ENCODE measurements around the gene CTNNAL1. TPM values are rescaled to one million over a fixed set of nuclear protein-coding genes. Genes with fewer than 3 reads are reported as not detected.
"Not testable (repeated sequence)": the region's sequence is repeated elsewhere in the genome, so short reads cannot be mapped to it uniquely, and the experiment has no call there.

CTNNAL1 gene
- polyA plus RNA-seq, 10 donors = 22.9 to 37.8 (median 32.2) TPM

GRCh38 chr9:108994695-108995094, 18.6 kb downstream of the CTNNAL1 start:
- peak in 1 of 3 donors; percentile 44 for DNase-seq

DNA sequence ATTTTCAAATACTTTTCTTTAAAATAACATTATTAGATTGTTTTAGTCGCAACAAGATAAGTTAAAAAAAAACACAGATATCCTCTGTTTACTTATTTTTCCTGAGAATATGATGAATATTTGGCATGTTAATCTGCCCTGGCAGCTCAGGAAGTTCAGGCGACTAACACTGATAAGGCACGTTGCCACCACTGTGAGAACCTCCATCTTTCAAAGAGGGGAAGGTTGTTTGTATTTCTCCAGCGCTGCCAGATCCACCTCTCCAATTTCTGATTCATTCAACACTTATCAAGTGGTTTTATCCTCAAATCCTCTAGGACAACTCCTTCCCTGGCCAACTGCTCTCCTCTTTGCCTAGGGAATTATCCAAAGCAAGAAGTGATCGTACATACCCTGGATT, 21.8 kb downstream of the CTNNAL1 start:
- DNase-seq = no peak

DNA sequence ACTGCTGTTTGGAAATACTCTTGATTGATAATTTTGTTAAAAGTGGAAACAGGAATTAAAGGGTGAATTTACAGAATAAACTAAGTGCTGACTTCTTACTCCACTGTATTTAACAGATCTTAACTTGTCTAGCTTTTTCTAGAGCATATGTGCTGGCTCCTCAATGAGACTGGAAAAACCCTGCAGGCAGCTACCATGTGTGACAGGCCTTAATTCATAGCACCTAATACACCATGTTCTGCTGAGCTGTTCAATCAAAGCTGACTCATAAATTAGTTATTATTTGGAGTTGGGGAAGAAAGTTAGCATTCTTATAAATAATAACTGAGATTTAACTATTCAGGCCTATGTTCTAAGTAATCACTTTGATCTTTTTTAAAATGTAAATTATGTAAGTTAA, 29.4 kb downstream of the CTNNAL1 start:
- DNase-seq = no peak

- no peak for DNase-seq
These were observed 32.4 kb downstream of the CTNNAL1 start for GRCh38 chr9:108980893-108981292.

DNA sequence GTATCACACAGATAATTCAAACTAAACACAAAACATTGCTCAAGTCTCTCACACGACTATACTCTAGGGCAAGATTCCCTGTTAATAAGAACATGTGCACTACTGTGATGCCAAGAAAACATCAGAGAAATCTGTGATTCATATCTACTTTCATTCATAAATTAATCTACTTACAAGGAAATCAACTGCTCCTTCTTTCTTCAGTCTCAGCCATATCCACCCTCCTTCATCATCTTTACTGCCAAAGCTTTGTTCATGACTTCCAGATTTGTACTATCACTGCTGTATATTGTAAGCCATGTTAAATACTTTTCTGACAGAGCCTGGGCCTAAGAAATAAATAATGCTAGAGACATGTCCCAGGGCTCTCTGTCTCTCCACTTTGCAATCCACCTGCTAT, 35.1 kb downstream of the CTNNAL1 start:
- DNase-seq = peak; percentile 31 to 70 (median 56)

DNA sequence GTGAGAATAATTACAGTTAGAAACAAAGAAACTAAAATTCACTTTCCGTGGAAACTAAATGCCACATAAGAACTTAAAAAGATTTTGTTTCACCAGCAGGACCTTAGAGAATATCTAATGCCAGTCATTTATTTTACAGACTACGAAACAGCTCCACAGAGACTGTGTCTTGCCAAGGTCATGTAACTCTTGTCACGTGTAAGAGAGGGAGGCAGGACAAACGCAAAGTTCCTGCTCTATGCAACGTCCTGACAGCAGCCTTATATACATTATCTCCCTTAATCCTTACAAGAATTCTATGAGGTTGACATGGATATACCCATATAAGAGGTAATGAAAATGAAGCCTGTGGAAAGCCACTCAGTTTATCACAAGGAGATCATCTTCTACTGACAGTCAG, 39.4 kb downstream of the CTNNAL1 start:
- peak in 2 of 3 donors; percentile 24 to 40 for DNase-seq

GRCh38 chr9:108972626-108973209, 40.6 kb downstream of the CTNNAL1 start:
- peak in 2 of 3 donors; percentile 26 to 50 for DNase-seq

DNA sequence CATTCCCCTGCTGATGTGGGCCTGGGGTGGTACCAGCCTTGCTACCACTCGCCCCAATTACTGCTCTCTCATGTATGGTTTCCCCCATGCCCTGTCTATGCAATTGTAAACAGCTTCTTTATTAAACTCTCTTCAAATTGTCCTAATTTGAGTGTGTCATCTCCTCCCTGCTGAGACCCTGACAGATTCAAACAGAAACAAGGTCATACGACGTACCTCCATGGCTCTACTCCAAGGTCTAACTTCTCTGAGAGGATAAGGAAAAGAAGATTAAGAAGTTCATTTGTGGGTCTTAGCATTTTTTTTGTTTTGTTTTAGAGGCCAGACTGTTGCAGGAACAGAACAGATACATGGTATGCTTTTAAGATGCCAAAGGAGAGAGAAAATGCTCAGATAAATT, 41.1 kb downstream of the CTNNAL1 start:
- no peak for DNase-seq

DNA sequence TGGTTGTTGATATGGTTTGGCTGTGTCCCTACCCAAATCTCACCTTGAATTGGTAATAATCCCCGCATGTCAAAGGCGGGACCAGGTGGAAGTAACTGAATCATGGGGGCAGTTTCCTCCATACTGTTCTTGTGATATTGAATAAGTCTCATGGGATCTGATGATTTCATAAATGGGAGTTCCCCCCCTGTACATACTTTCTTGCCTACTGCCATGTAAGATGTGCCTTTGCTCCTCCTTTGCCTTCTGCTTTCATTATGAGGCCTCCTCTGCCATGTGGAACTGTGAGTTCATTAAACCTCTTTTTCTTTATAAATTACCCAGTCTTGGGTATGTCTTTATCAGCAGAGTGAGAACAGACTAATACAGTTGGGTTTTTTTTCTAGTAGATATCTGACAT, 41.9 kb downstream of the CTNNAL1 start:
- DNase-seq = not testable (repeated sequence)

DNA sequence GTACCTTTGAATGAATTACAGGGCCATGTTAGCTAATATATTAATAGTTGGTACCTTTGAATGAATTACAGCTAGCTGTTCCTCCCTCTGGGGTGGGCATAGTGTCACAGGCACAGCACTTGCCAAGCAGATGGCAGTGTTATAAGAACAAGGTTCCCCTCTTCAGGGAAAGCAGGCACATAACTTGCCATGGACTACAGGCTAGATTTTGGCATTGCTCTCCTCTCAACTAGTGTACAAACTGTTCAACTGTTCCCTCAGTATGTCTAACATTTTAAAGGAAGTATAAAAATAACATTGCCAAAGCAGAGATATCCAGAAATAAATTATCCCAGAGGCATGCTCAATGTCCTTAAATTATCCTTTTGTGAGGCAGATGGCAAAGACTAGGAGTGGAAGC, 45.4 kb downstream of the CTNNAL1 start:
- no peak for DNase-seq

- DNase-seq = no peak
These were observed 49.7 kb downstream of the CTNNAL1 start for GRCh38 chr9:108963459-108964143.

- DNase-seq = no peak
These were observed 52.1 kb downstream of the CTNNAL1 start for GRCh38 chr9:108961151-108961550.

- no peak for DNase-seq
These were observed 53.0 kb downstream of the CTNNAL1 start for GRCh38 chr9:108960331-108960730.

- DNase-seq = no peak
These were observed 56.7 kb downstream of the CTNNAL1 start for GRCh38 chr9:108956631-108957026.

DNA sequence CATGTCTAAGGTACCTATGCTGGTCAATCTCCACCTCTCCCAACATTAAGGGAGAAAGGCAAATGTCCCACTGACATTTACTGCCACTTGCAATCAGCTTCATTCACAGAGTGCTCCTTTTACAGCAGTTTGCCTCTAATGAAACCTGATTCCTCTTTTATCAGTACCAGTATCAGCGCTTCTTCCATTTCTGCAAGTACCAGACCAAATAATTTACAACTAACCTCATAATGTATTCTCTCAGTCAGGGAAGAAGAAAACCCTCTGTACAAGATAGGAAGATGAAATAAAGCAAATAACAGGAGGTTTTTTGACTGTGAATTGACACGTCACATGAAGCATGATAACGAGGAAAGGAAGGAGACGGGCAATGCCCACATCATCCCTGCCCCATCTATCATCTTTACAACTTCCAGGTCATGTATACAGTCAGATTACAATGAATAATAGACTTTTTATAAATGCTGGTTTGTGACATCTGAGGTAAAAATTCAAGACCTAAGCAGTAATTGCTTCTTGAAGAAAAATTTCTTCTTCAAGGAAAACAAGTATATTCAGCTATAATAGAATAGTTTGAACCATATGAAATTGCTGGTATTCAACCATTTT, 57.2 kb downstream of the CTNNAL1 start:
- no peak for DNase-seq

DNA sequence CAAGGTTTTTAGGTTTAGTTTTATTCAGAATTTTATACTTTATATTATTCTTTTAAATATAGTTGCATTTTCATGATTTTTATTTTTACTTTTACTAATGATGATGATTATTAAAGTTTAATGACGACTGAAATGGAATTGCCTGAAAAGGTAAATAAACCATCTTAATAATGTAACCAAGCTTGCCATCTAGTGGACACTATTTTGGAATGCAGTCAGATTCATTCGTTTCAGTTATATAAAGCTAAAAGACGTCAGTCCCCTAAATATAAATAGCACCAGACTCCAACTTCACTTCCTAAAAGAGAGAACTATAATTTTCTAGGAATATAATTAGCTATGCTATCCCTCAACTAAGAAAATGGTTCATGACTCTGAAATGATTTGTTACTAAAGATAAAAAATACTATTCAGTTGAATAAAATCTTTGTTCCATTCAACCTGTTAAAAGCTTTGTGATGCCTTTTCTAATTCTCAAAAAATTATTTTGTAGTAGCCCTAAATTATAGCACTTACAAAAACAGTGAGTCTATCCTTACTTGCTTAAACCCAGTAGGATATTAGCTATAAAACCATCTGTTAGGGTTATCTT, 59.2 kb downstream of the CTNNAL1 start:
- DNase-seq = peak; percentile 44 to 69 (median 51)

- DNase-seq = no peak
These were observed 61.7 kb downstream of the CTNNAL1 start for GRCh38 chr9:108951578-108951977.

DNA sequence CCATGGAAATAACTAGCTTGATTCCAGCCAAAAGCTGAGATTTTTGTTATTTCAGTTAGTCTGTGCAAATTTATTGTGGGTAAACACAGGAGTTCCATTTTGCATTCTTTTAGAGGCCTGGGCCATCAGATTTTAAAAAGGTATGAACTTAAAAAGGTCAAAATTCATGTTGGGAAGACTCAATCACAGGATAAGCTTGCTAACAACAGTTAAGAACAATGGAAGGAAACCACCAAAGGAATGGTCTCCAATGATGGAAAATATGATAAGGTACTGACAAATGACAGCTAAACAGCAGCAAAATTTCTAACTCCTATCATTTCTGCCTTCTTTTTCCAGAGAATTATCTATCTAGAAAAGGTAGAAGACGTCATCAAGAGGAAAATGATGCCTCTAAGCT, 63.1 kb downstream of the CTNNAL1 start:
- no peak for DNase-seq

DNA sequence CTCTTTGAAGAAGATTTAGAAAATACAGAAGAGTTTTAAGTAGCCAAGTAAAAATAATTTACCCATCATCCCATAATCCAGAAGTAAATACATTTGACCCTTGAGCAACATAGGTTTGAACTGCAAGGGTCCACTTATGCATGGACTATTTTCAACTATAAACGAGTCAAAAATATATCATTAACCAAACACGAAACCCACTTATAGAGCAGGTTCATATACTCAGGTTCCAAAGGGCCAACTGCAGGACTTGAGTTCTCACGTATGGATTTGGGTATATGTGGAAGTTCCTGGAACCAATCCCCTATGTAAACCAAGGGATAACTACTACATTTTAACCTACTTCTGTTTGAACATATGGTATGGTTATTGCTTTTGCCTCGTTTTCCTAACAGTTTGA, 73.3 kb downstream of the CTNNAL1 start:
- no peak for DNase-seq

- no peak for DNase-seq
These were observed 75.6 kb downstream of the CTNNAL1 start for GRCh38 chr9:108937561-108938305.

- DNase-seq = peak; percentile 81 to 96 (median 93)
These were observed 78.9 kb downstream of the CTNNAL1 start, which contains the start of gene ABITRAM for GRCh38 chr9:108934323-108934893. Gene ABITRAM, plus strand, starts transcription at chr9:108934400. Its CDS starts 87 bp downstream, at chr9:108934487.

Data from muscle of back (tissue), 11 donors.